ELR (cell line): ENCODE measurements around the gene JSRP1.
A peak's percentile ranks its signal among the peaks of the same experiment; 100 is the strongest.
"Not testable (repeated sequence)": the region's sequence is repeated elsewhere in the genome, so short reads cannot be mapped to it uniquely, and the experiment has no call there.

ENCODE experiments used
- DNase-seq: peaks from one replicate; pipeline ENCODE4 v3.0.0-alpha.2; 2015; ENCODE audit warnings: low read depth

JSRP1 gene

GRCh38 chr19:2282062-2282861 lies 26.0 kb upstream of the JSRP1 start, which contains the start of gene PEAK3:
PEAK3 (minus strand) TSS chr19:2282175; CDS start chr19:2280931, 1,244 bp downstream.
- DNase-seq: peak; percentile 58

GRCh38 chr19:2281265-2282061 lies 25.2 kb upstream of the JSRP1 start:
- not testable (repeated sequence) for DNase-seq

- no peak for DNase-seq
These were observed 24.5 kb upstream of the JSRP1 start for GRCh38 chr19:2280633-2281264.

GRCh38 chr19:2278459-2279158 lies 22.4 kb upstream of the JSRP1 start:
- no peak for DNase-seq

- no peak for DNase-seq
These were observed 20.9 kb upstream of the JSRP1 start for GRCh38 chr19:2277138-2277537.

GRCh38 chr19:2276429-2276986 lies 20.3 kb upstream of the JSRP1 start:
- DNase-seq: no peak

- DNase-seq: no peak
These were observed 19.6 kb upstream of the JSRP1 start for GRCh38 chr19:2275588-2276428.

- peak; percentile 74 for DNase-seq
These were observed 18.8 kb upstream of the JSRP1 start for GRCh38 chr19:2274931-2275535.

- peak; percentile 38 for DNase-seq
These were observed 18.0 kb upstream of the JSRP1 start for GRCh38 chr19:2274185-2274711.

GRCh38 chr19:2273356-2274184 lies 17.4 kb upstream of the JSRP1 start:
- DNase-seq: peak; percentile 86

- peak; percentile 94 for DNase-seq
These were observed 15.3 kb upstream of the JSRP1 start for GRCh38 chr19:2271234-2272103.

- DNase-seq: peak; percentile 89
These were observed 14.4 kb upstream of the JSRP1 start for GRCh38 chr19:2270423-2271233.

GRCh38 chr19:2270157-2270422 lies 13.9 kb upstream of the JSRP1 start:
- DNase-seq: peak; percentile 45

GRCh38 chr19:2269244-2270156 lies 13.3 kb upstream of the JSRP1 start:
- peak; percentile 97 for DNase-seq

- DNase-seq: no peak
These were observed 12.6 kb upstream of the JSRP1 start for GRCh38 chr19:2268861-2269243.

GRCh38 chr19:2268480-2268830 lies 12.2 kb upstream of the JSRP1 start:
- no peak for DNase-seq
